H9 (cell line): Measurements from ENCODE around the gene AGTRAP. TPM values are rescaled to one million over a fixed set of nuclear protein-coding genes. Genes with fewer than 3 reads are reported as not detected.

ENCODE experiments used
- DNase-seq: peaks from one replicate; pipeline ENCODE4 v3.0.0-alpha.2; 2017
- H2AFZ ChIP-seq: one replicate; pipeline ENCODE4 v1.6.1; 2013; ENCODE audit warnings: mild to moderate bottlenecking, low read length, control low read depth, moderate library complexity
- H2AK5ac ChIP-seq: 2 replicates; pipeline ENCODE4 v1.6.1; 2013; ENCODE audit warnings: low read length, control low read depth, mixed read lengths; ENCODE audit not compliant: insufficient read length
- H2BK120ac ChIP-seq: one replicate; pipeline ENCODE4 v1.6.1; 2013; ENCODE audit warnings: low read depth, mild to moderate bottlenecking, low read length, control low read depth, inconsistent platforms; ENCODE audit not compliant: poor library complexity, severe bottlenecking
- H2BK12ac ChIP-seq: 2 replicates; pipeline ENCODE4 v1.6.1; 2013; ENCODE audit warnings: low read length, control low read depth, mixed read lengths, low read depth; ENCODE audit not compliant: insufficient read length
- H2BK15ac ChIP-seq: 2 replicates; pipeline ENCODE4 v1.6.1; 2013; ENCODE audit warnings: low read depth, low read length, control low read depth
- H2BK20ac ChIP-seq: one replicate; pipeline ENCODE4 v1.6.1; 2013; ENCODE audit warnings: low read depth, mild to moderate bottlenecking, low read length, control low read depth, inconsistent platforms; ENCODE audit not compliant: poor library complexity, severe bottlenecking
- H2BK5ac ChIP-seq: 2 replicates; pipeline ENCODE4 v1.6.1; 2013; ENCODE audit warnings: low read length, control low read depth, mixed read lengths; ENCODE audit not compliant: insufficient read length
- H3K14ac ChIP-seq: 2 replicates; pipeline ENCODE4 v1.6.1; 2013; ENCODE audit warnings: low read length, control low read depth; ENCODE audit not compliant: insufficient read depth
- H3K18ac ChIP-seq: 2 replicates; pipeline ENCODE4 v1.6.1; 2013; ENCODE audit warnings: low read depth, mild to moderate bottlenecking, mixed read lengths, low read length, control low read depth; ENCODE audit not compliant: insufficient read length
- H3K23ac ChIP-seq: 2 replicates; pipeline ENCODE4 v1.6.1; 2013; ENCODE audit warnings: low read length, control low read depth, mixed read lengths, low read depth; ENCODE audit not compliant: insufficient read length
- H3K23me2 ChIP-seq: 2 replicates; pipeline ENCODE4 v1.6.1; 2013; ENCODE audit warnings: low read depth, mild to moderate bottlenecking, mixed read lengths, low read length, control low read depth; ENCODE audit not compliant: insufficient read length, poor library complexity, severe bottlenecking
- H3K27ac ChIP-seq: 2 replicates; pipeline ENCODE4 v1.5.1; 2013; ENCODE audit warnings: low read length, control low read depth, mixed read lengths, low read depth; ENCODE audit not compliant: insufficient read length
- H3K27me3 ChIP-seq: 2 replicates; pipeline ENCODE4 v1.6.1; 2013; ENCODE audit warnings: low read length, control low read depth, inconsistent platforms; ENCODE audit not compliant: insufficient read depth
- H3K4ac ChIP-seq: 2 replicates; pipeline ENCODE4 v1.6.1; 2013; ENCODE audit warnings: low read depth, mild to moderate bottlenecking, control low read depth, inconsistent platforms, low read length, moderate library complexity
- H3K4me1 ChIP-seq: 2 replicates; pipeline ENCODE4 v1.6.1; 2013; ENCODE audit warnings: low read length, control low read depth, inconsistent platforms; ENCODE audit not compliant: insufficient read depth
- H3K4me2 ChIP-seq: 2 replicates; pipeline ENCODE4 v1.6.1; 2013; ENCODE audit warnings: low read length, control low read depth, mixed read lengths; ENCODE audit not compliant: insufficient read length, insufficient read depth
- H3K56ac ChIP-seq: 2 replicates; pipeline ENCODE4 v1.6.1; 2013; ENCODE audit warnings: low read depth, mild to moderate bottlenecking, mixed read lengths, low read length, control low read depth; ENCODE audit not compliant: insufficient read length
- H3K79me1 ChIP-seq: 2 replicates; pipeline ENCODE4 v1.6.1; 2013; ENCODE audit warnings: low read depth, mild to moderate bottlenecking, moderate library complexity, low read length, control low read depth, inconsistent platforms; ENCODE audit not compliant: insufficient read depth, poor library complexity, severe bottlenecking
- H3K79me2 ChIP-seq: 2 replicates; pipeline ENCODE4 v1.6.1; 2013; ENCODE audit warnings: low read length, control low read depth, inconsistent platforms; ENCODE audit not compliant: insufficient read depth
- H3K9ac ChIP-seq: 2 replicates; pipeline ENCODE4 v1.6.1; 2013; ENCODE audit warnings: low read length, control low read depth, mixed read lengths; ENCODE audit not compliant: insufficient read length; ENCODE audit errors: extremely low read depth
- H3K9me3 ChIP-seq: one replicate; pipeline ENCODE4 v1.6.1; 2013; ENCODE audit warnings: low read depth, low read length, inconsistent platforms; ENCODE audit not compliant: control insufficient read depth
- H3T11ph ChIP-seq: one replicate; pipeline ENCODE4 v1.6.1; 2013; ENCODE audit warnings: mild to moderate bottlenecking, low read length, control low read depth, inconsistent platforms
- H4K20me1 ChIP-seq: one replicate; pipeline ENCODE4 v1.6.1; 2013; ENCODE audit not compliant: control insufficient read depth, insufficient read length, insufficient read depth
- H4K5ac ChIP-seq: 2 replicates; pipeline ENCODE4 v1.6.1; 2013; ENCODE audit warnings: low read depth, mild to moderate bottlenecking, mixed read lengths, low read length, control low read depth; ENCODE audit not compliant: insufficient read length
- H4K8ac ChIP-seq: replicated peaks from 2 replicates; pipeline ENCODE4 v1.6.1; 2013; ENCODE audit warnings: low read length, control low read depth, mixed read lengths, low read depth; ENCODE audit not compliant: insufficient read length
- H4K91ac ChIP-seq: 2 replicates; pipeline ENCODE4 v1.6.1; 2013; ENCODE audit warnings: low read depth, mild to moderate bottlenecking, moderate library complexity, mixed read lengths, low read length, control low read depth; ENCODE audit not compliant: insufficient read length
- H3K27ac Mint-ChIP-seq, 3 experiments: 2 replicates in 2 of 3; 3 replicates in 1 of 3; pipeline ENCODE4 v1.8.0; 2020 to 2021; ENCODE audit warnings: mixed read lengths in 3 of 3, mild to moderate bottlenecking in 1 of 3, moderate library complexity in 1 of 3
- H3K27me3 Mint-ChIP-seq: 2 replicates; pipeline ENCODE4 v1.8.0; 2021; ENCODE audit warnings: low read depth, mild to moderate bottlenecking, moderate library complexity, mixed read lengths
- H3K36me3 Mint-ChIP-seq, 3 experiments: 2 replicates in 2 of 3; 3 replicates in 1 of 3; pipeline ENCODE4 v1.8.0; 2020 to 2021; ENCODE audit warnings: low read depth in 3 of 3, mixed read lengths in 3 of 3; ENCODE audit not compliant: insufficient read depth in 1 of 3
- H3K4me1 Mint-ChIP-seq, 2 experiments: 2 replicates each; pipeline ENCODE4 v1.8.0; 2020; ENCODE audit warnings: mixed read lengths in 2 of 2
- H3K4me3 Mint-ChIP-seq, 2 experiments: 2 replicates in 1 of 2; 3 replicates in 1 of 2; pipeline ENCODE4 v1.8.0; 2020 to 2021; ENCODE audit warnings: mild to moderate bottlenecking in 2 of 2, mixed read lengths in 2 of 2, moderate library complexity in 1 of 2
- H3K9me3 Mint-ChIP-seq, 2 experiments: 2 replicates in 1 of 2; 3 replicates in 1 of 2; pipeline ENCODE4 v1.8.0; 2020; ENCODE audit warnings: mild to moderate bottlenecking in 2 of 2, mixed read lengths in 2 of 2, moderate library complexity in 1 of 2
- CTCF ChIP-seq: fragments of 200-600 bp; sonication (generic); conservative IDR thresholded peaks from 3 replicates; pipeline ENCODE4 v1.8.0; 2021; ENCODE audit warnings: antibody characterized with exemption, mild to moderate bottlenecking
- WGBS: extraction: QIAGEN DNeasy Blood & Tissue Kit; methylation state at CpG from one replicate; pipeline ENCODE4 v1.1.7; 2013; ENCODE audit warnings: missing lambda C conversion rate, low lambda C conversion rate, mixed read lengths; ENCODE audit not compliant: insufficient read length; ENCODE audit errors: extremely low coverage; 5-methylcytosine and 5-hydroxymethylcytosine counted together
- total RNA-seq: library from RNA; stranded (reverse); gene quantifications from 2 replicates; pipeline ENCODE4 v1.2.1, GENCODE V29; 2021

AGTRAP gene
- total RNA-seq, 1 experiment from 2014 or later = 60.9 TPM

GRCh38 chr1:11784256-11784992 is 48.5 kb downstream of the AGTRAP start:
- Histone ChIP-seq H3K23ac (no peak overlapping the region), H3K27me3 (no peaks in the 10 kb centered on the region), H2BK20ac (no peak overlapping the region), H2AK5ac (no peak overlapping the region), H2BK12ac (no peak overlapping the region), H3K79me2 (no peaks in the 10 kb centered on the region), H3K9me3 (no peaks in the 10 kb centered on the region), H3K27ac (no peak overlapping the region), H4K8ac (no peak overlapping the region), H2AFZ (no peak overlapping the region), H3K23me2 (no peaks in the 10 kb centered on the region), H3K9ac (no peak overlapping the region), H3K79me1 (no peaks in the 10 kb centered on the region), H2BK5ac (no peak overlapping the region), H3K56ac (no peak overlapping the region), H3K4me2 (no peak overlapping the region), H4K91ac (no peak overlapping the region), H4K20me1 (no peaks in the 10 kb centered on the region), H3K18ac (no peak overlapping the region), H2BK15ac (no peak overlapping the region), H4K5ac (no peak overlapping the region), H3K14ac (peak overlapping the region; percentile 9; the same call in 1 of the 2 replicates), H3T11ph (no peak overlapping the region), H3K4ac (no peak overlapping the region), H3K4me1 (peaks cover 6% of the 10 kb centered on the region; the same call in 1 of the 2 replicates), H2BK120ac (no peak overlapping the region)
- no peaks in the 10 kb centered on the region for H3K36me3 Mint-ChIP-seq
- H3K9me3 Mint-ChIP-seq = no peaks in the 10 kb centered on the region
- H3K4me1 Mint-ChIP-seq = peaks cover 25 to 34% of the 10 kb centered on the region in 2 experiments
- DNase-seq = no peak
- whole genome bisulfite sequencing = no CpG with 5 or more reads among the region's 21 CpGs
- peak overlapping the region in 1 of 3 experiments; percentile 63; a peak in 1 of 7 replicates for H3K27ac Mint-ChIP-seq
- no peak overlapping the region for H3K4me3 Mint-ChIP-seq
- TF ChIP-seq CTCF = no peak
- H3K27me3 Mint-ChIP-seq = peaks cover 3% of the 10 kb centered on the region; the same call in 1 of the 2 replicates
